ENCODE data around the gene SCFD1.
"Not testable (repeated sequence)": the region's sequence is repeated elsewhere in the genome, so short reads cannot be mapped to it uniquely, and the experiment has no call there.

Gene SCFD1

DNA sequence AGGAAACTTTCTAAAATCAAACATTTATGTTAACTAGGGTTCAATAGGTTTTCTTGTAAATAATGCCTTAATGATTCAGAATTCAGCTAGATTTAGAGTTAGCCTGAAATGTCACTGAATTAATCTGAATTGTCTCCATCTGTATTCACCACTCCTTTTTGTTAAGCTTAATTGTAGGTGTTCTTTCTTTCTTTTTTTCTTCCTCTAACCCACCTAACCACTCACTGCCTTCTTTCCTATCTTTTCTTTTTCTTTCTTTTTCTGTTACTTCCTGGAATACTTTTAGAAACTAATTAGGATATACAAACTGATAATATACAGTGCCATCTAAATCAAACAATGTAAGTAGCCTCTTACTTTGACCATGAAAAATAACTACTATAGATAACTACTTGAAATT, 33.2 kb upstream of the SCFD1 start:
- Histone ChIP-seq H3K4me1 (no peaks in the 10 kb centered on the region), H3K36me3 (replicated peaks) (peaks cover 37% of the 10 kb centered on the region), H3K9me3 (0 out of 2 replicates have a peak, but pooled peaks cover 3% of the 10 kb centered on the region), H3K4me3 (no peak overlapping the region), H3K27me3 (ENCODE audit: low read depth) (no peaks in the 10 kb centered on the region)
- no peak for DNase-seq (ENCODE audit: low spot score in 2 of 2)
- in situ Hi-C loops (cut with MboI; ENCODE audit: low sequenced_read_pairs), result no loop called here

GRCh38 chr14:30596935-30597334, 25.2 kb upstream of the SCFD1 start:
- DNase-seq (ENCODE audit: low spot score in 2 of 2), result no peak
- Histone ChIP-seq H3K4me1 (no peaks in the 10 kb centered on the region), H3K4me3 (no peak overlapping the region), H3K36me3 (replicated peaks) (peaks cover 62% of the 10 kb centered on the region), H3K9me3 (no peaks in the 10 kb centered on the region), H3K27me3 (ENCODE audit: low read depth) (no peaks in the 10 kb centered on the region)
- in situ Hi-C loops (cut with MboI; ENCODE audit: low sequenced_read_pairs), result no loop called here

DNA sequence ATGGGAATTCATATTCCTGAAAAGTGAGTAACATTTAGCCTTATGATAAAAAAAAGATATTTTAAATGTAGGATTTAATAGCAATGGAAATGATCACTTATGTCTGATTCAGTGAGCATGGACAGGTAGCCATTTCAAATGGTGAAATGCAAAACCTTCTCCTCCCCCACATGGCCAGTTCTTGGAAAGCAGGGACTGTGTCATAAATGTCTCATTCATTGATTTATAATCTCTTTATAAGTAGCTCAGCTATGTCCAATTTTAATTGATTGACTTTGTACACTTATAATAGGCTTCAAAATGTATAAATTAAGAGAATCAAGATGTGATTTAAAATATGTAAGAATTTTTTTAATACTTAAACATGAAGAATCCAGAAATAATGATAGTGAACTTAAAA, 24.6 kb upstream of the SCFD1 start:
- in situ Hi-C loops (cut with MboI; ENCODE audit: low sequenced_read_pairs), result no loop called here
- no peaks in the 10 kb centered on the region for H3K9me3 ChIP-seq
- H3K36me3 ChIP-seq (replicated peaks), result peaks cover 62% of the 10 kb centered on the region
- H3K4me1 ChIP-seq, result no peaks in the 10 kb centered on the region
- no peak overlapping the region for H3K4me3 ChIP-seq
- H3K27me3 ChIP-seq (ENCODE audit: low read depth), result no peaks in the 10 kb centered on the region
- no peak for DNase-seq (ENCODE audit: low spot score in 2 of 2)

DNA sequence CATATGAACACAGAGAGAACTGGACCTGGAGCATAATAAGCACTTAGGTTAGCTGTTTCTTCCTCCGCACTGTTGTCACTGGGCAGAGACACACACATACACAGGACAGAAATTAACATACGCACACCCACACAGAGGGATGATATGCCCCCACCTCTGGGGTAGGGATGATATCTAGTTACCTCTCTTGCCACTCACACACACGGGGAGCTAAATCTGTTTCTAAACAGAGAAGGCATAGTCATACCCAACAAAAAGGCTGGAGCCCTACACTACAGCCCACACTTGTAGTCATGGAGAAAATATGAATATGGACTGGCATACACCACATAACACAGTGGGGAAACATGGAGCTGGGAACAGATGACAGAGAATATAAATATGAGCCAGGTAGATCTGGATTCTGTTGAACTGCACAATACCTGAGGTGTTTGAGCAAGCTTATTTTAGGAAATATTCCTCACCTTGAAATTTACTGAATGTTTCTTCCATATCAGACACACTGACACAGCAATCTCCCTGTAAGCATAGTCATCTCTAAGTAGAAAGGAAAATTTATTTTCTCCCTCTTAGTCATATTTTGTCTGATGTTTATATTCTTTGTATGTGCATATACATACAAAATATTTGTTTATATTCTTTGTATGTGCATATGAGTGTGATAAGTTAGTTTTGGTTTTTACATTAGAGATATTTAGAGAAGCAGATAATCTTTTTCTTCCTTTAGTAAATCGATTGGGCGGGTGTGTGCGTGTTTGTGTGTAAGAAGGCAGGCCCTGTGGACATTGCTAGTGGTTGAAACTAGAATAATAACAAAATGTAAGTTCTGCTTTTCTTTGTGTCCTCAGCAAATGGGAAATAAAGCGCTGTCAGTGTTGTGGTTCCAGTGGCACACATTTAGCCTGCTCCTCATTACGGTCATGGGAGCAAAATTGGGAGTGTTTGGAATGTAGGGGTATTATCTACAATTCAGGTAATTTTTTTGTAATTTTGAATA, 20.9 kb upstream of the SCFD1 start:
- Histone ChIP-seq H3K4me1 (no peaks in the 10 kb centered on the region), H3K36me3 (replicated peaks) (peaks cover 68% of the 10 kb centered on the region), H3K27me3 (ENCODE audit: low read depth) (no peaks in the 10 kb centered on the region), H3K4me3 (no peak overlapping the region), H3K9me3 (no peaks in the 10 kb centered on the region)
- in situ Hi-C loops (cut with MboI; ENCODE audit: low sequenced_read_pairs), result no loop called here
- DNase-seq (ENCODE audit: low spot score in 2 of 2), result no peak

DNA sequence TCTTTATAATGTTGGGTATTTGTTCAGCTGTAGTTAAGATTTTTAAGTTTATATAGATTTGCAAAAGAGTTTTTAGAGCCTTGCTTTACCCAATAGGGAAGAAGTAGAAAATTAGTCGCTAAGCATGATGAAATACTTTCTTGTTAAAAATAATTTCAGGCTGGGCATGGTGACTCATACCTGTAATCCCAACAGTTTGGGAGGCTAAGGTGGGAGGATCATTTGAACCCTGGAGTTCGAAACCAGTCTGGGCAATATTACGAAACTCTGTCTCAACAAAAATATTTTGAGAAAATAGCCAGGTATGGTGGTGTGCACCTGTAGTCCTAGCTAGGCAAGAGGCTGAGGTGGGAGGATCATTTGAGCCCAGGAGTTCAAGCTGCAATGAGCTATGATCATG, 18.7 kb upstream of the SCFD1 start:
- H3K9me3 ChIP-seq, result no peaks in the 10 kb centered on the region
- in situ Hi-C loops (cut with MboI; ENCODE audit: low sequenced_read_pairs), result no loop called here
- DNase-seq (ENCODE audit: low spot score in 2 of 2), result no peak

GRCh38 chr14:30604696-30605095, 17.4 kb upstream of the SCFD1 start:
- H3K9me3 ChIP-seq; DNase-seq (ENCODE audit: low spot score in 2 of 2); H3K4me3 ChIP-seq; H3K27me3 ChIP-seq (ENCODE audit: low read depth); H3K4me1 ChIP-seq; in situ Hi-C loops (cut with MboI; ENCODE audit: low sequenced_read_pairs): not testable (repeated sequence)
- H3K36me3 ChIP-seq (replicated peaks), result peaks cover 60% of the 10 kb centered on the region

More for the DNA sequence above, 18.7 kb upstream of the SCFD1 start:
- Histone ChIP-seq H3K4me3 (no peak overlapping the region), H3K4me1 (no peaks in the 10 kb centered on the region), H3K27me3 (ENCODE audit: low read depth) (no peaks in the 10 kb centered on the region), H3K36me3 (replicated peaks) (peaks cover 65% of the 10 kb centered on the region)

GRCh38 chr14:30607156-30607780, 14.9 kb upstream of the SCFD1 start:
- Histone ChIP-seq H3K9me3 (no peaks in the 10 kb centered on the region), H3K27me3 (ENCODE audit: low read depth) (no peaks in the 10 kb centered on the region), H3K36me3 (replicated peaks) (peaks cover 47% of the 10 kb centered on the region), H3K4me1 (no peaks in the 10 kb centered on the region), H3K4me3 (no peak overlapping the region)
- no peak for DNase-seq (ENCODE audit: low spot score in 2 of 2)
- in situ Hi-C loops (cut with MboI; ENCODE audit: low sequenced_read_pairs), result no loop called here

DNA sequence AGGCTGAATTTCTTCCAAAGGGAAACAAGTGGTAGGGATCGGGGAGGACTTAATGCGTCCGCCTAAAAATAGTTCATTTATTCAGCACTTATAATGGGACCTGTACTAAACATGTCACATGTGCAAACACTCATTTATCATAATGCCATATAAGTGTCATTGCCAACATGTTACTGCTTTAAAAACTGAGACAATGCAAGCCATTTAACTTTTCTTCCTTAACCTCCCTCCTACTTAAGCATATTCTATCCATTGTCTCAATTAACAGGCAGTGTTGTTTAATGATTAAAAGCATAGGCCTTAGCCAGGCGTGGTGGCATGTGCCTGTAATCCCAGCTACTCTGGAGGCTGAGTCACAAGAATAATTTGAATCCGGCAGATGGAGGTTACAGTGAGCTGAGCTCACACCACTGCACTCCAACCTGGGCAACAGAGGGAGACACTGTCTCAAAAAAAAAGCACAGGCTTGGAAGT, 13.5 kb upstream of the SCFD1 start:
- no peak for DNase-seq (ENCODE audit: low spot score in 2 of 2)
- in situ Hi-C loops (cut with MboI; ENCODE audit: low sequenced_read_pairs), result no loop called here
- H3K36me3 ChIP-seq (replicated peaks), result peaks cover 44% of the 10 kb centered on the region
- H3K4me1 ChIP-seq, result no peaks in the 10 kb centered on the region
- H3K4me3 ChIP-seq, result no peak overlapping the region
- no peaks in the 10 kb centered on the region for H3K9me3 ChIP-seq
- H3K27me3 ChIP-seq (ENCODE audit: low read depth), result no peaks in the 10 kb centered on the region

DNA sequence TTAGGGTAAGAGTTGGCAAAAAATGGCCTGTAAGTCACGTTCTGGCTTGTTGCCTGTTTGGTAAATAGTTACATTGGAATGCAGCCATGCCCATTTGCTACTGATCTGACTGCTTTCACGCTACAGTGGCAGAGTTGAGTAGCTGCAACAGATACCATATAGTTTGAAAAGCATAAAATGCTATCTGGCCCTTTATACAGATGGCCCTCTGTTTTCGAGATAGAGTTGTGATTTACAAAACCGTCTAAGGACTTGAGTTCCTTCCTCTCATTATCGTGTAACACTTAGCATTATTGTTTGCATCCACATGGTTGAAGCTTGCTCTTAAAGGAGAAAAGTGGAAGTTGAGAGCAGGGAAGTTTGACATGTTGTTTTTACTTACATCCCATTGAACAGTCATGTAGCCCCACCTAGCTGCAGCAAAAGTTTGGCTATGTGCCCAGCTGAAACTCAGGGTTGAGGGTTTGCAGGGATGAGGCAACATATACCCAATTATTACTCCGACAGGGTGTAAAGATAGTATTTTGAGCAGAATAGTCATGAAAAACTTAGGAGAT, 11.3 kb upstream of the SCFD1 start:
- in situ Hi-C loops (cut with MboI; ENCODE audit: low sequenced_read_pairs), result no loop called here
- peaks cover 38% of the 10 kb centered on the region for H3K36me3 ChIP-seq (replicated peaks)
- no peaks in the 10 kb centered on the region for H3K4me1 ChIP-seq
- DNase-seq (ENCODE audit: low spot score in 2 of 2), result peak in 1 of 2 experiments; percentile 42
- H3K9me3 ChIP-seq, result no peaks in the 10 kb centered on the region
- H3K27me3 ChIP-seq (ENCODE audit: low read depth), result no peaks in the 10 kb centered on the region
- no peak overlapping the region for H3K4me3 ChIP-seq

DNA sequence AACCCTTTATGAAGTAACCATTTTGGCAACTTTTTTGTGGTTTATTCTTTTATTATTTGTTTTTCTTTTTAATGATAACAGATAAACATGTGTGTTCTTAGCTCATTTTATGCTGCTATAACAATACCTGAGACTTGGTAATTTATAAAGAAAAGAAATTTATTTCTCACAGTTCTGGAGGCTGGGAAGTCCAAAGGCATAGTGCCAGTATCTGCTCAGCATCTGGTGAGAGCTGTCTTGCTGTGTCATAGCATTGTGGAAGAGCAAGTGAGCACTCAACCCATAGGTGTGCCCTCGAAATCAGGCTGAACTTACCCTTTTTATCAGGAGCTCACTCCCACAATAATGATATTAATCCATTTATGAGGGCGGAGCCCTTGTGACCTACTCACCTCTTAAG, 8.0 kb upstream of the SCFD1 start:
- Histone ChIP-seq H3K36me3 (replicated peaks) (peaks cover 34% of the 10 kb centered on the region), H3K4me1 (no peaks in the 10 kb centered on the region), H3K4me3 (no peak overlapping the region), H3K27me3 (ENCODE audit: low read depth) (no peaks in the 10 kb centered on the region), H3K9me3 (no peaks in the 10 kb centered on the region)
- in situ Hi-C loops (cut with MboI; ENCODE audit: low sequenced_read_pairs), result no loop called here
- DNase-seq (ENCODE audit: low spot score in 2 of 2), result no peak

DNA sequence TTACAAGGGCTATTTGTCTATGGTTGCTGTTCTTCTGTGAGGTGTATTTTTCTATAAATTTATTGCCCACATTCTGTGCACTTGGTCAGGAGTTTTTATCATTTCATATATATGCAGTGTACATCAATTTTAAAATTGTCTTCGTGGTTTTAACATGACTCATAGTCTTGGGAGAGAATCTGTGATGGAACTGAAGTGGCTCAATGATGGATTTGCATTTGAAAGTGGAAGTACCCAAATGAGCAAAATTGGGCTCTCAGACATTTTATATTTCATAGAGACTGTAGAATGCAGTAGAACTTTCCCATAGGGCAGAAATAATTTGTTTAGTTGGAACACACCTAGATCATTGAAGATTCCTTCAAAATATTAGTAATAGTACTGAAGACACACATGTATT, 1.9 kb upstream of the SCFD1 start:
- Histone ChIP-seq H3K9me3 (no peaks in the 10 kb centered on the region), H3K36me3 (replicated peaks) (peaks cover 22% of the 10 kb centered on the region), H3K4me3 (no peak overlapping the region), H3K4me1 (peaks cover 8% of the 10 kb centered on the region), H3K27me3 (ENCODE audit: low read depth) (no peaks in the 10 kb centered on the region)
- no peak for DNase-seq (ENCODE audit: low spot score in 2 of 2)
- in situ Hi-C loops (cut with MboI; ENCODE audit: low sequenced_read_pairs), result no loop called here

DNA sequence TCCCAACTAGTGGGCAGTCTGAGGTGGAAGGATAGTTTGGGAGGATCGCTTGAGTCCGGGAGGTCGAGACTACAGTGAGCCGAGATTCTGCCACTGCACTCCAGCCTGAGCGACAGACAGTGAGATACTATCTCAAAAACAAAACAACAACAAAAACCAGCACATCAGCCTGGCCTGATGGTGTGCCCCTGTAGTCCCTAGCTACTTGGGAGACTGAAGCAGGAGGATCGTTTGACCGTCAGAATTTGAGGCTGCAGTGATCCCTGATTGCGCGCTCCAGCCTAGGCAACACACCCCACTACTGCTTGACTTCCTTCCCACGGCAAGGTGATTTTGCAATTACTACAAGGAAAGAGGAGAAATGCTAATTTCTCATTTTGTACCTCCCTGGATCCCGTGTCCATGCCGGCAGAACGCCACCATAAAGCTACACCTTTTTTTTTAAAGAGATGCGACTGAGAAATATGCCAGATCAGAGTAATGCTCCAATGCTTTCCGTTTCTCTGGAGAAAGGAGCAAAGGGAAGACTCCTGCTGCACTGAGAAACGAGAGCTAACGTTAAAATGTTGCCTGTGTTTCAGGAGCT, 672 bp upstream of the SCFD1 start:
- H3K9me3 ChIP-seq, result no peaks in the 10 kb centered on the region
- in situ Hi-C loops (cut with MboI; ENCODE audit: low sequenced_read_pairs), result no loop called here
- H3K4me1 ChIP-seq, result peaks cover 8% of the 10 kb centered on the region
- H3K27me3 ChIP-seq (ENCODE audit: low read depth), result no peaks in the 10 kb centered on the region
- peak overlapping the region; percentile 86 for H3K4me3 ChIP-seq
- peaks cover 13% of the 10 kb centered on the region for H3K36me3 ChIP-seq (replicated peaks)
- no peak for DNase-seq (ENCODE audit: low spot score in 2 of 2)

- no peak for DNase-seq (ENCODE audit: low spot score in 2 of 2)
- H3K4me3 ChIP-seq, result peak overlapping the region; percentile 86
- in situ Hi-C loops (cut with MboI; ENCODE audit: low sequenced_read_pairs), result no loop called here
- H3K9me3 ChIP-seq, result no peaks in the 10 kb centered on the region
- H3K4me1 ChIP-seq, result peaks cover 8% of the 10 kb centered on the region
- peaks cover 10% of the 10 kb centered on the region; the same call in 1 of the 2 replicates for H3K36me3 ChIP-seq (replicated peaks)
- H3K27me3 ChIP-seq (ENCODE audit: low read depth), result no peaks in the 10 kb centered on the region
Measured at GRCh38 chr14:30623412-30624131, 1.5 kb downstream of the SCFD1 start.
